Hepatocyte (in vitro differentiated cells): ENCODE data around the gene FNIP2.

Experiments used
- CTCF ChIP-seq: fragments of 200-600 bp; sonication (generic); IDR thresholded peaks from 2 replicates; pipeline ENCODE4 v1.5.1; 2016; ENCODE audit warnings: antibody characterized with exemption, mild to moderate bottlenecking; ENCODE audit not compliant: poor library complexity
- EZH2 ChIP-seq: fragments of 200-600 bp; sonication (generic); IDR thresholded peaks from 2 replicates; pipeline ENCODE4 v1.6.1; 2016; ENCODE audit warnings: antibody characterized with exemption, mild to moderate bottlenecking, borderline replicate concordance
- EZH2phosphoT487 ChIP-seq: fragments of 200-600 bp; sonication (generic); IDR thresholded peaks from one replicate; pipeline ENCODE4 v1.6.1; 2018; ENCODE audit warnings: antibody characterized with exemption, mild to moderate bottlenecking, low read depth, moderate library complexity; ENCODE audit not compliant: unreplicated experiment, severe bottlenecking

- TF ChIP-seq CTCF (no peak), EZH2 (no peak), EZH2phosphoT487 (no peak)
These were observed 173.1 kb downstream of the FNIP2 start for GRCh38 chr4:158941895-158942294.
